H9 (cell line): ENCODE measurements around the gene SPATA16. TPM values are rescaled to one million over a fixed set of nuclear protein-coding genes. Genes with fewer than 3 reads are reported as not detected.
A peak's percentile ranks its signal among the peaks of the same experiment; 100 is the strongest.

Experiments
- DNase-seq: peaks from one replicate; pipeline ENCODE4 v3.0.0-alpha.2; 2017
- H2AFZ ChIP-seq: one replicate; pipeline ENCODE4 v1.6.1; 2013; ENCODE audit warnings: mild to moderate bottlenecking, low read length, control low read depth, moderate library complexity
- H2AK5ac ChIP-seq: 2 replicates; pipeline ENCODE4 v1.6.1; 2013; ENCODE audit warnings: low read length, control low read depth, mixed read lengths; ENCODE audit not compliant: insufficient read length
- H2BK120ac ChIP-seq: one replicate; pipeline ENCODE4 v1.6.1; 2013; ENCODE audit warnings: low read depth, mild to moderate bottlenecking, low read length, control low read depth, inconsistent platforms; ENCODE audit not compliant: poor library complexity, severe bottlenecking
- H2BK12ac ChIP-seq: 2 replicates; pipeline ENCODE4 v1.6.1; 2013; ENCODE audit warnings: low read length, control low read depth, mixed read lengths, low read depth; ENCODE audit not compliant: insufficient read length
- H2BK15ac ChIP-seq: 2 replicates; pipeline ENCODE4 v1.6.1; 2013; ENCODE audit warnings: low read depth, low read length, control low read depth
- H2BK20ac ChIP-seq: one replicate; pipeline ENCODE4 v1.6.1; 2013; ENCODE audit warnings: low read depth, mild to moderate bottlenecking, low read length, control low read depth, inconsistent platforms; ENCODE audit not compliant: poor library complexity, severe bottlenecking
- H2BK5ac ChIP-seq: 2 replicates; pipeline ENCODE4 v1.6.1; 2013; ENCODE audit warnings: low read length, control low read depth, mixed read lengths; ENCODE audit not compliant: insufficient read length
- H3K14ac ChIP-seq: 2 replicates; pipeline ENCODE4 v1.6.1; 2013; ENCODE audit warnings: low read length, control low read depth; ENCODE audit not compliant: insufficient read depth
- H3K18ac ChIP-seq: 2 replicates; pipeline ENCODE4 v1.6.1; 2013; ENCODE audit warnings: low read depth, mild to moderate bottlenecking, mixed read lengths, low read length, control low read depth; ENCODE audit not compliant: insufficient read length
- H3K23ac ChIP-seq: 2 replicates; pipeline ENCODE4 v1.6.1; 2013; ENCODE audit warnings: low read length, control low read depth, mixed read lengths, low read depth; ENCODE audit not compliant: insufficient read length
- H3K23me2 ChIP-seq: 2 replicates; pipeline ENCODE4 v1.6.1; 2013; ENCODE audit warnings: low read depth, mild to moderate bottlenecking, mixed read lengths, low read length, control low read depth; ENCODE audit not compliant: insufficient read length, poor library complexity, severe bottlenecking
- H3K27ac ChIP-seq: 2 replicates; pipeline ENCODE4 v1.5.1; 2013; ENCODE audit warnings: low read length, control low read depth, mixed read lengths, low read depth; ENCODE audit not compliant: insufficient read length
- H3K27me3 ChIP-seq: 2 replicates; pipeline ENCODE4 v1.6.1; 2013; ENCODE audit warnings: low read length, control low read depth, inconsistent platforms; ENCODE audit not compliant: insufficient read depth
- H3K4ac ChIP-seq: 2 replicates; pipeline ENCODE4 v1.6.1; 2013; ENCODE audit warnings: low read depth, mild to moderate bottlenecking, control low read depth, inconsistent platforms, low read length, moderate library complexity
- H3K4me1 ChIP-seq: 2 replicates; pipeline ENCODE4 v1.6.1; 2013; ENCODE audit warnings: low read length, control low read depth, inconsistent platforms; ENCODE audit not compliant: insufficient read depth
- H3K4me2 ChIP-seq: 2 replicates; pipeline ENCODE4 v1.6.1; 2013; ENCODE audit warnings: low read length, control low read depth, mixed read lengths; ENCODE audit not compliant: insufficient read length, insufficient read depth
- H3K56ac ChIP-seq: 2 replicates; pipeline ENCODE4 v1.6.1; 2013; ENCODE audit warnings: low read depth, mild to moderate bottlenecking, mixed read lengths, low read length, control low read depth; ENCODE audit not compliant: insufficient read length
- H3K79me1 ChIP-seq: 2 replicates; pipeline ENCODE4 v1.6.1; 2013; ENCODE audit warnings: low read depth, mild to moderate bottlenecking, moderate library complexity, low read length, control low read depth, inconsistent platforms; ENCODE audit not compliant: insufficient read depth, poor library complexity, severe bottlenecking
- H3K79me2 ChIP-seq: 2 replicates; pipeline ENCODE4 v1.6.1; 2013; ENCODE audit warnings: low read length, control low read depth, inconsistent platforms; ENCODE audit not compliant: insufficient read depth
- H3K9ac ChIP-seq: 2 replicates; pipeline ENCODE4 v1.6.1; 2013; ENCODE audit warnings: low read length, control low read depth, mixed read lengths; ENCODE audit not compliant: insufficient read length; ENCODE audit errors: extremely low read depth
- H3K9me3 ChIP-seq: one replicate; pipeline ENCODE4 v1.6.1; 2013; ENCODE audit warnings: low read depth, low read length, inconsistent platforms; ENCODE audit not compliant: control insufficient read depth
- H3T11ph ChIP-seq: one replicate; pipeline ENCODE4 v1.6.1; 2013; ENCODE audit warnings: mild to moderate bottlenecking, low read length, control low read depth, inconsistent platforms
- H4K20me1 ChIP-seq: one replicate; pipeline ENCODE4 v1.6.1; 2013; ENCODE audit not compliant: control insufficient read depth, insufficient read length, insufficient read depth
- H4K5ac ChIP-seq: 2 replicates; pipeline ENCODE4 v1.6.1; 2013; ENCODE audit warnings: low read depth, mild to moderate bottlenecking, mixed read lengths, low read length, control low read depth; ENCODE audit not compliant: insufficient read length
- H4K8ac ChIP-seq: replicated peaks from 2 replicates; pipeline ENCODE4 v1.6.1; 2013; ENCODE audit warnings: low read length, control low read depth, mixed read lengths, low read depth; ENCODE audit not compliant: insufficient read length
- H4K91ac ChIP-seq: 2 replicates; pipeline ENCODE4 v1.6.1; 2013; ENCODE audit warnings: low read depth, mild to moderate bottlenecking, moderate library complexity, mixed read lengths, low read length, control low read depth; ENCODE audit not compliant: insufficient read length
- H3K27ac Mint-ChIP-seq, 3 experiments: 2 replicates in 2 of 3; 3 replicates in 1 of 3; pipeline ENCODE4 v1.8.0; 2020 to 2021; ENCODE audit warnings: mixed read lengths in 3 of 3, mild to moderate bottlenecking in 1 of 3, moderate library complexity in 1 of 3
- H3K27me3 Mint-ChIP-seq: 2 replicates; pipeline ENCODE4 v1.8.0; 2021; ENCODE audit warnings: low read depth, mild to moderate bottlenecking, moderate library complexity, mixed read lengths
- H3K36me3 Mint-ChIP-seq, 3 experiments: 2 replicates in 2 of 3; 3 replicates in 1 of 3; pipeline ENCODE4 v1.8.0; 2020 to 2021; ENCODE audit warnings: low read depth in 3 of 3, mixed read lengths in 3 of 3; ENCODE audit not compliant: insufficient read depth in 1 of 3
- H3K4me1 Mint-ChIP-seq, 2 experiments: 2 replicates each; pipeline ENCODE4 v1.8.0; 2020; ENCODE audit warnings: mixed read lengths in 2 of 2
- H3K4me3 Mint-ChIP-seq, 2 experiments: 2 replicates in 1 of 2; 3 replicates in 1 of 2; pipeline ENCODE4 v1.8.0; 2020 to 2021; ENCODE audit warnings: mild to moderate bottlenecking in 2 of 2, mixed read lengths in 2 of 2, moderate library complexity in 1 of 2
- H3K9me3 Mint-ChIP-seq, 2 experiments: 2 replicates in 1 of 2; 3 replicates in 1 of 2; pipeline ENCODE4 v1.8.0; 2020; ENCODE audit warnings: mild to moderate bottlenecking in 2 of 2, mixed read lengths in 2 of 2, moderate library complexity in 1 of 2
- CTCF ChIP-seq: fragments of 200-600 bp; sonication (generic); conservative IDR thresholded peaks from 3 replicates; pipeline ENCODE4 v1.8.0; 2021; ENCODE audit warnings: antibody characterized with exemption, mild to moderate bottlenecking
- WGBS: extraction: QIAGEN DNeasy Blood & Tissue Kit; methylation state at CpG from one replicate; pipeline ENCODE4 v1.1.7; 2013; ENCODE audit warnings: missing lambda C conversion rate, low lambda C conversion rate, mixed read lengths; ENCODE audit not compliant: insufficient read length; ENCODE audit errors: extremely low coverage; 5-methylcytosine and 5-hydroxymethylcytosine counted together
- total RNA-seq: library from RNA; stranded (reverse); gene quantifications from 2 replicates; pipeline ENCODE4 v1.2.1, GENCODE V29; 2021

The SPATA16 gene
- total RNA-seq, 1 experiment from 2014 or later, result not detected

GRCh38 chr3:172904711-172905373 lies 236.2 kb downstream of the SPATA16 start:
- no peak overlapping the region for H3K4ac ChIP-seq
- DNase-seq, result peak; percentile 27
- Mint-ChIP-seq H3K4me3 (no peak overlapping the region), H3K4me1 (peaks cover 9 to 14% of the 10 kb centered on the region in 2 experiments), H3K27me3 (peaks cover 2% of the 10 kb centered on the region; the same call in 1 of the 2 replicates), H3K27ac (peak overlapping the region in 1 of 3 experiments; percentile 79; a peak in 3 of 7 replicates), H3K36me3 (no peaks in the 10 kb centered on the region), H3K9me3 (no peaks in the 10 kb centered on the region)
- no peak overlapping the region for H2BK20ac ChIP-seq
- TF ChIP-seq CTCF, result no peak
- WGBS, result no CpG with 5 or more reads among the region's 9 CpGs
- no peak overlapping the region for H2AK5ac ChIP-seq
- H4K91ac ChIP-seq, result no peak overlapping the region
- H3K23ac ChIP-seq, result no peak overlapping the region
- no peak overlapping the region for H3K4me2 ChIP-seq
- no peak overlapping the region for H3K9ac ChIP-seq
- no peak overlapping the region for H2BK5ac ChIP-seq
- H2BK15ac ChIP-seq, result no peak overlapping the region
- no peak overlapping the region for H3K56ac ChIP-seq
- no peak overlapping the region for H2BK120ac ChIP-seq
- no peak overlapping the region for H4K5ac ChIP-seq
- no peaks in the 10 kb centered on the region for H4K20me1 ChIP-seq
- no peak overlapping the region for H3K18ac ChIP-seq
- no peaks in the 10 kb centered on the region for H3K79me2 ChIP-seq
- H2AFZ ChIP-seq, result no peak overlapping the region
- H3K27me3 ChIP-seq, result no peaks in the 10 kb centered on the region
- peaks cover 6% of the 10 kb centered on the region; the same call in 1 of the 2 replicates for H3K4me1 ChIP-seq
- no peak overlapping the region for H2BK12ac ChIP-seq
- no peaks in the 10 kb centered on the region for H3K9me3 ChIP-seq
- H3K27ac ChIP-seq, result no peak overlapping the region
- H3T11ph ChIP-seq, result no peak overlapping the region
- H3K14ac ChIP-seq, result no peak overlapping the region
- H3K79me1 ChIP-seq, result no peaks in the 10 kb centered on the region
- H3K23me2 ChIP-seq, result no peaks in the 10 kb centered on the region
- H4K8ac ChIP-seq, result no peak overlapping the region
